GM12891 (cell line): ENCODE results near the gene CDKN2B.

Source experiments
- PAX5 ChIP-seq: IDR thresholded peaks from 2 replicates; pipeline ENCODE4 v1.6.1; 2011; ENCODE audit warnings: low read length, moderate library complexity, mild to moderate bottlenecking; ENCODE audit not compliant: insufficient read depth, severe bottlenecking
- POLR2A ChIP-seq: IDR thresholded peaks from 2 replicates; pipeline ENCODE4 v1.6.1; 2011; ENCODE audit warnings: low read depth, low read length, control low read depth
- POLR2AphosphoS5 ChIP-seq: IDR thresholded peaks from 2 replicates; pipeline ENCODE4 v1.6.1; 2011; ENCODE audit warnings: low read depth, low read length, control low read depth
- TAF1 ChIP-seq: IDR thresholded peaks from 2 replicates; pipeline ENCODE4 v1.6.1; 2011; ENCODE audit warnings: low read depth, low read length, control low read depth

- no peak for TF ChIP-seq POLR2A
- no peak for TF ChIP-seq POLR2AphosphoS5
- no peak for TF ChIP-seq TAF1
- TF ChIP-seq PAX5 = no peak
These were observed 39.8 kb downstream of the CDKN2B start for GRCh38 chr9:21969011-21969940.
